Activated CD4-positive, CD25-positive, alpha-beta regulatory T cell treated with anti-CD3 and anti-CD28 coated beads, Interleukin-2, amount 50 U/mL, for 16 hours (primary cell): ENCODE measurements around the gene PTH2.
"Not testable (repeated sequence)": the region's sequence is repeated elsewhere in the genome, so short reads cannot be mapped to it uniquely, and the experiment has no call there.

Experiments
- DNase-seq: peaks from one replicate; pipeline ENCODE4 v3.0.0-alpha.2; 2020; ENCODE audit warnings: low read depth, low spot score

PTH2 gene

DNA sequence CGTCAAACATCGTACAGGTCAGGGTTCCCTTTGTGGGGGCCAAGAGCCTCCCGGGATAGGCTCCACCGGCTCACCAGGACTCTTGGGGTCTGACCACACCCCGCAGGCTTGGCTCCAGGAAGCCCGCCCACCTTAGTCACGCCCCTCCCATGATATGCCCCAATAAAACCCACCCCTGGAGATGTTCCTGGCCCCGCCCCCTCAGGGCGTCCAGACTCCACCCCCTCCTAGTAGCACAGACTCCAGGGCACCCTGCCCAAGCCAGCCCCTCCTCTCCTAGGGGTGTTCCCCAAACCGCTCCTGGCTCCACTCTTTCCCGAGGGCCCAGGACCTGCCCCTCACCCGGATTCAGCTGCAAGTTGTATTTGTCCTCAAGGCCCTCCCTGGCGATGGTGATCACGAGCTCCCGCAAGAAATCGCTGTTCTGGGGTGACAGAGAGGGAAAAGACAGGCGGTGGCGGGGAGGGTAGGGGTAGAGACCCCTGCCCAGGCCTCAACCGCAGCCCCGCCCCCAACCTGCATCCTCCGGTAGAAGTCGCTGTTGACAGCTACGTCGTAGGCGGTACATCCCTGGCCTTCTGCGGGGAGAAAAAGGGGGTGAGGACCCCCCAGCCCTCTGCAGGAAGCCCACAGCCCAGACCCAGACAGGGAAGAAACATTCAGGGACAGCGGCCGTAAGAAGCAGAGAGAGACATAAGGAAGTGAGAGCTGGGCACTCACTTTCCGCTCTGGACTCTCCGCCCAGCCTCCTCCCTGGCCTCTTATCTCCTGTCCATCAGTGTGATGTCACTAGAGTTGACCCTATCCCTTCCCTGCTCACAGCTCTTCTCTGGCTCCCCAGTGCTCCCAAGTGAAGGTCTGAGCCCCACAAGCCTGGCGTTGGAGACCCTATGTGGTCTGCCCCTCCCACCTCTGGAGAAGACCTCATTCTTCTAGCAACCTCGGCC lies 24.5 kb upstream of the PTH2 start:
- DNase-seq, result no peak

DNA sequence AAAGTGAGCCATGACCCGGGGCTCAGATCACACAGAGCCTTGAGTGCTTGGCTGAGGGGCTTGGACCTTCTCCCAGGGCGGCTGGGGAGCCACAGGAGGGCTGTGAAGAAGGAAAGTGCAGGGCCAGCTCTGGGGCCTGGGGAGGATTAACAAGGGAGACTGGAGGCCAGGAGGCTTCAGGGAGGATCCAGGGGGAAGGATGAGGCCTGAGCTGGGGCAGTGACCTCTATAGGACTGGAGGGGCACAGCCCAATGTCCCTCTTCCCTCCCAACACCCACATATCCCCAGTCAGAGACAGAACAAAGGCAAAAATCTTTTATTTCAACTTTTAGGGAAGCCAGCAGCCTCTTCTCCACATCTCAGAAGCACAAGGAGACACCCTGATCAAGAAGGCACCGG lies 22.8 kb upstream of the PTH2 start:
- no peak for DNase-seq

DNA sequence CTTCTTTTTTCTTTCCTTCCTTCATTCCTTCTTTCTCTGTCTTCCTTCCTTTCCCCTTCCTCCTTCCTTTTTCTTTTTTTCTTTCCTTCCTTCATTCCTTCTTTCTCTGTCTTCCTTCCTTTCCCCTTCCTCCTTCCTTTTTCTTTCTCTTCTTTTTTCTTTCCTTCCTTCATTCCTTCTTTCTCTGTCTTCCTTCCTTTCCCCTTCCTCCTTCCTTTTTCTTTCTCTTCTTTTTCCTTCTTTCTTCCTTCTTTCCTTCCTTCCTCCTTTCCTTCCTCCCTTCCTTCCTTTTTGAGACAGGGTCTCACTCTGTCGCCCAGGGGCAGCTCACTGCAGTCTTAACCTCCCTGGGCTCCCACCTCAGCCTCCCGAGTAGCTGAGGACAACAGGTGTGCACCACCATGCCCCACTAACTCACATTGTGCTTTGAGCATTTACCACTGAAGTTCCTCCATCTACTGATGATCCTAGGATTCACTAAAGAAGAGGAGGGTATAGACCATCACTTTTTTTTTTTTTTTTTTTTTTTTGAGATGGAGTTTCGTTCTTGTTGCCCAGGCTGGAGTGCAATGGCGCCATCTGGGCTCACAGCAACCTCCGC lies 21.0 kb upstream of the PTH2 start:
- not testable (repeated sequence) for DNase-seq

DNA sequence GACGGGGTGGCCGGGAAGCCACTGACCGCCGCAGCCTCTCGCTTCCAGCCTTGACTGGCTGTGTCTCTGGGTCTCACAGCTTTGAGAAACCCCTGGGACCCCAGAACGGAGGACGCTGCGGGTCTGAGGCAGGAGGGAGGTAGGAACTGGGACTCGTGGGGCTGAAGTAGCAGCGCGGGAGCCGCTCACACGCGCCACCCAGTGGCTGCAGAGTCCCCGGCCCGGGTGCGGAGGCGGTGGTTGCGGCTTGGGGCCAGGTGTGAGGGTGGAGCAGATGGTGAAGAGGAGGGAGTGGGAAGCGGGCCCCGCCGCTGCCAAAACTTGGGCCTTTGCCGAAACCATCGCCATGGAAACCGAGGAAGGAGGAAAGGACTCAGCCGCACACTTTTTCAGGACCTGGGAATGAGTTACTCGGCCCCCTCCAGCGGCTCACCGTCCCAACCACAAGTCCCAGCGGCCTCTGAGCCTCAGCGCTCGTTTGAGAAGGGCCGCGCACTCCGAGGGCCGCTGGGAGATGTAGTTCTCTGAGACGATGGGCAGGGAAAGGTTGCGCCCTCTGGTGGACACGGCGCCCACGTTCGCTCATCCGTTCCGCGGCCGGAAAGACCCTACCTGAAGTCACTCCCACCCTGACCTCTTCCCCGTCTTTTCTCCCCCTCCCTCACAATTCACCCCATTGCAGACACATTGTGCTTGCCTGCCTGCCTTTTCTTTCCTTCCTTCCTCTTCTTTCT lies 20.3 kb upstream of the PTH2 start:
- DNase-seq, result peak; percentile 84

DNA sequence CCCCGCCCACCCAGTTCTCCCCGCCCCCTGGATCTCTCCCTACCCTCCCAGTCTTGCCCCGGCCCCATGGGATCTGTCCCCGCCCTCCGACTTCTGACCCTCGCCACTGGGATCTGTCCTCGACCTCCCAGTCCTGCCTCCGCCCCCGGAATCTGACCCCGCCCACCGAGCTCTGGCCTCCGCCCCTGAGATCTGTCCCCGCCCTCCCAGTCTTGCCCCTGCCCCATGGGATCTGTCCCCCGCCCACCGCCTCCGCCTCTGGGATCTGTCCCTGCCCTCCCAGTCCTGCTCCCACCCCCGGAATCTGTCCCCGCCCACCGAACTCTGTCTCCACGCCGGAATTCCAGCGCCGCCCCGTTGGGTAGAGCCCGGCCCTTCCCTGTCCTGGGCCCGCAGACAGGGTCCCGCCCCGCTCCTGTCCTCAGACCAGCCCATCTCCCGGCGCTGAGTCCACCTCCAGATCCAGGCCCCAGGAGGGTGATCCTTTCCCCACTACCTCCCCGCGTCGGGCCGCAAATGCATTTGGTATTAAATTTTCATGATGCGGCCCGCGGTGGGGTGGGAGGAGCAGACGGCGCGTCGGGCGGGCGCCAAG lies 19.6 kb upstream of the PTH2 start:
- DNase-seq, result no peak

DNA sequence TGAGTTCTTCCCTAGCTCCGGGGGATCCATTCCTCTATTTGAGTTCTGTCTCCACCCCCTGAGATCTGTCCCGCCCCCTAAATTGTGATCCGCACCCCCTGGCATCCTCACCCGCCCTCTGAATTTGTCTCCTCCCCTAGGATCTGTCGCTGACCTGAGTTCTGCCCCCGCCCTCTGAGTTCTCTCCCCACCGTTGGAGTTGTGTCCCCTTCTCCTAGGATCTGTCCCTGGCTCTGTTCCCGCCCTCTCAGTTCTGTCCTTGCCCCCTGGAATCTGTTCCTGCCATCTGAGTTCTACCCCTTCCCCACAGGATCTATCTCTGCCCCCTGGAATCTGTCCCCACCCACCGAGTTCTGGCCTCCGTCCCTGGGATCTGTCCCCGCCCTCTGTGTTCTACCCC lies 19.1 kb upstream of the PTH2 start:
- DNase-seq, result no peak

DNA sequence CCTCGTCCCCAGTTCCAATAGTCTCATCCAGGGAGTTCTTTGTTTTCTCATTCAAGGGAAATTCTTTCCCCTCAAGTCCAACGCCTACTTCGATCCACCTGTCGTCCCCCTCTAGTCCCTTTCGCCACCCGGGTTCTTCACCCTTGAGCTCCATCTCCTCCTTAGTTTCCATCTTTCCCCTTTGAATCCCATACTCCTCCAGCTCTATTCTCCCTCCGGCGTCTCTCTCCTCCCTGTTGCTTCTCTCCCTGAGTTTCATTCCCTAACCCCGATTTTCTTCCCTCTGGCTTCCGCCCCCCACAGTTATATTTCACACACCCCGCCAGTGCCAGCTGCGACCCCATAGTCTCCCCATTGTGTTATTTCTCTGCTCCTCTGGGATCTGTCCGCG lies 18.7 kb upstream of the PTH2 start:
- no peak for DNase-seq

DNA sequence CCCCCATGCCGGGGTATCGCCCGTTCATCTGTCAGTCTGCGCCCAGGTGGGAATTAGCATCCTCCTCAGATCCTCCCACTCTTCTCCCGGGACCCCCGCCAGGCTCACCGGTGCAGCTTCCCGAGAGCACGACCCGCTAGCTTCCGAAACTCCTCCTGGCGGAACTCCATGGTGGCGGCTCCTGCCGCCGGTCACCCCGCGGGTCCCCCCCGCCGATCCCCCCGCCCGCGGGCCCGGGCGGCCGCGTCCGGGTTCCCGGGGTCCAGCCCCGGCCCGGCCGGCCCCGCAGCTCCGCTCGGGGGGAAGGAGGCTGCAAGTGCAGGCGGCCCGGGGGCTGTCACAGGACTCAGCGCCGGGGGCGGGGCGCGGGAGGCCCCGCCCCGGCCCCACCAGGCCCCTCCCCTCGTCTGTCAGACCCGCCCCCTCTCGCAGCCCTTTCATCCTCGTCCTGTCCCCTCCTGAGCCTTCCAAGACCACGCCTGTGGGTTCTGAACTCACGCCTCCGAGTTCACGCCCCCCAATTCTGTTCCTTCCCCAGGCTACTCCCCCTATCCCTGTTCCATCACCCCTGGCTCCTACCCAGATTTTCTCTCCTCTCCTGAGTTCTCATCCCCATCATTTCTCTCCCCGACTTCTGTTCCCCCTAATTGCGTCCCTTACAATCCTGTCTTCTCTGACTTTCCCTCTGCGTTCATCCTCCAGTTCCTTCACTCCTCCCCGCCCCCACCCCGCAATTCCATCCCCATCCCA lies 18.1 kb upstream of the PTH2 start, which contains the start of gene SLC17A7:
Gene SLC17A7 (minus strand): TSS at position 318 of the 750 bp plus-strand sequence. CDS start 148 bp downstream, at position 170.
- DNase-seq, result no peak

DNA sequence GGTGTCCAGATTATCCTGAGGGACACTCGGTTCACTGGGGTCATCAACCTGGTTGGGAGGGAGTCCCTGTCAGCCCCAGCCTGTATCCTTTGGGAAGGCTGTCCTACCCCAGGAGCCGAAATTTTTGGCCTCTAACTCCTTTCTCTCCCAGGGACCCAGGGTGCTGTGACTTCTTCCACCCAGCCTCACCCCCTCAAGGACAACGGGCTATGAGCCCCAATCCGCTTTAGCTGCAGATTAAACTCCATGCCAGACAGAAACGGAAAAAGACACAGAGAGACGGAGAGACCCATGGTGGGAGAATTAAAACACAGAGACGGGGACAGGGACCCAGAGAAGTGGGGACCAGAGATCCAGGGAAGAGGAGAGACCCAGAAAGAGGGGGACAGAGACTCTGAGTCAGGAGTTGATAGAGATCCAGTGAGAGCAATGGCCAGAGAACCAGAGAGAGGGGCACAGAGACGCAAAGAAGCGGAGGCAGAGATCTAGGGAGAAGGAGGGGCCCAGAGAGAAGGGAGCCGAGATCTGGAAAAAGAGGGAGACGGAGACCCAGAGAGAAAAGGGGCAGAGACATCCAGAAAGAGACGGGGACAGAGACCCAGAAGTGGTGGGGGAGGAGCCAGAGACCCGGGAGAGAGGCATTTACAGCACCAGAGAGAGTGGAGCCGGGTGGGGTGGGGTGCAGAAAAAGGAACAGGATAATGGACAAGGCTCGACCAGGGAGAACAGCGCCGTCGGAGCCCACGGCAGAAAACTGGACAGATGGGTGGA lies 17.4 kb upstream of the PTH2 start:
- no peak for DNase-seq

DNA sequence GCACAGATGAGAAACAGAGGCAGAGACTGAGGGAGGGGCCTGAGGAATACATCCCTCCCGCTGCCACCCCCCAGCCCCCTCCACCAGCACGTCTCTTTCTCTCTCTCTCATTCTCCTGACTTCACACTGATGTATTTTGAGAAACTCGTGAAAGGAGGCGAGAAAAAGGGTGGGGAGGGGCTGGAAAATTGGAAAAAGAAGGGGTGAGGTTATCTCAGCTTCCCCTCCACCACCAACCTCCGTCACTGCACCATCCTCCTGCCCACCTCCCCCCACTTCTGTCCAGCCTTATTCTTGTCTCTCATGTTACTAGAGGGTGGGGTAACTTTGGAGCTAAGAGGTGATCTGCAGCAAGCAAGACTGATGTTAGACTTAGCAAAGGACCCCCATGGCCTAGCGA lies 16.6 kb upstream of the PTH2 start:
- DNase-seq, result no peak

DNA sequence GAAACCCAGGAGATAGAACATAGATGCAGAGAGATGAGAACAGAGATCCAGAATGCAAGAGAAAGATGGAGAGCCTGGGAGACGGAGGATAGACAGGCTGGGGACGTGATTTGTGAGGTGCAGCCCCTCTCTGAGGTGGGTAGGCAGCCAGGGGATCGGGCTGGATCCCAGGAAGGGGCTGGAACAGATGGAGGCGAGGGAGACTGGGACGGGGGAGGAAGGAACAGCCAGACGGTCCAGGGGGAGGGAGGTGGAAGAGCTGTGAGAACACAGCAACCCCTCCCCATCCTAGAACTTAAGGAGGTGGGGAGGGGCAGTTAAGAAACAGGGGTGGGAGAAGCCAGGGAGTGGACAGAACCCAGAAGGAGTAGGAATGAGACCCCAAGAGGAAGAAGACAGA lies 15.0 kb upstream of the PTH2 start:
- DNase-seq, result no peak

DNA sequence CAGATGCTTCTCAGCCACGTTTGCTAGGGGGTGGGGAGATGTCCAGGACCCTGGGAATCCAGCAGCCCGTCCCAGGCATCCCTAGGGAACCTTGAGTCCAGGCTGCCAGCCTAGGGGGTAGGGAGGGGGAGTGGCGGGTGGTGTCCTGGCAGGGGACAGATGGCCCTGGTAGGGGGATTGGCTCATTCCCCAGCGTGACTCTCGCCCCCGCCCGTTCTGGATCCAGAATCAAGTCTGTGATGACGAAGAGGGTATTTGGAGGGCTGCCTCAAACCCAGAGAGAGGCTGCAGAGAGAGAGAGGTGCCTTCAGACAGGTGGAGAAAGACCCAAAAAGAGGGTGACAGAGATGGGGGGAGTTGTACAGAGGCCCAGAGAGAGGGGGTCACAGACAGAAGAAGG lies 14.0 kb upstream of the PTH2 start:
- no peak for DNase-seq

DNA sequence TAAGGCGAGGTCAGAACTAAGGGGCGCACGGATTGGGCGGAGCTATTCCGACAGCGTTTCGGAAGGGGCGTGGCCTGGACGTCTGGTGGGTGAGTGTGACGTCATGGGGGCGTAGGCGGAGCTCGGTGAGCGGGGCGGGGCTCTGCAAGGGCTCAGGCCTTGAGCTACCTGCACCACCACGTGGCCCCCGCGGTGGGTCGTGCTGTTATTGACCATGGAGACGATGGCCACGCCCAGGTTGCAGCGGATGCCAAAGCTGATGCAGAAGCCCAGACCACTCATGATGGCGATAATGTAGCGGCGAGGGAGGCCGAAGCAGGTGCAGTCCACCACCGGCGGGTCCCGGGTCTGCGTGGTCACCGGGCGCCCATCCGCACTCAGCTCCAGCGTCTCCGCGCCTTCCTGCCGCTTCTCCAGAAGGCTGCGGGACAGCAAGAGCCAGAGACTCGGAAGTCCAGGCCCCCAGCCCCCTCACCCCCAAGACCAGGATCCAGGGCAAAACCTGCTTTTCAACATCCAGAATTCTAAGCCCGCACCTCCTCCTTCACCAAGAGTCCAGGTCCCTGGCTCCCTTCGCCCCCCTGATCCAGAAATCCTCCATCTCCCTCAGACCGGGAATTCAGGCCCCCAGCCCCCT lies 13.3 kb upstream of the PTH2 start:
- no peak for DNase-seq

DNA sequence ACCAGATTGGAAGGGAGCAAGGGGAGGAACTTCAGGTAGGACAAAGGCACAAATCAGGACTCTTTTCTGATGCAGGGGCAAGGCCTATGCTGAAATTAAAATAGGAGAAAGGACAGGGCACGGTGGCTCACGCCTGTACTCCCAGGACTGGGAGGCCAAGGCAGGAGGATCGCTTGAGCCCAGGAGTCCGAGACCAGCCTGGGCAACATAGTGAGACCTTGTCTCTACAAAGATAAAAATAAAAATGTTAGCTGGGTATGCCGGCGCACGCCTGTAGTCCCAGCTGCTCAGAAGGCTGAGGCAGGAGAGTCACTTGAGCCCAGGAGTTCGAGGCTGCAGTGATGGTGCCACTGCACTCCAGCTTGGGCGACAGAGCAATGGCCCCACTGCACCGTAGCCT lies 12.4 kb upstream of the PTH2 start:
- no peak for DNase-seq

DNA sequence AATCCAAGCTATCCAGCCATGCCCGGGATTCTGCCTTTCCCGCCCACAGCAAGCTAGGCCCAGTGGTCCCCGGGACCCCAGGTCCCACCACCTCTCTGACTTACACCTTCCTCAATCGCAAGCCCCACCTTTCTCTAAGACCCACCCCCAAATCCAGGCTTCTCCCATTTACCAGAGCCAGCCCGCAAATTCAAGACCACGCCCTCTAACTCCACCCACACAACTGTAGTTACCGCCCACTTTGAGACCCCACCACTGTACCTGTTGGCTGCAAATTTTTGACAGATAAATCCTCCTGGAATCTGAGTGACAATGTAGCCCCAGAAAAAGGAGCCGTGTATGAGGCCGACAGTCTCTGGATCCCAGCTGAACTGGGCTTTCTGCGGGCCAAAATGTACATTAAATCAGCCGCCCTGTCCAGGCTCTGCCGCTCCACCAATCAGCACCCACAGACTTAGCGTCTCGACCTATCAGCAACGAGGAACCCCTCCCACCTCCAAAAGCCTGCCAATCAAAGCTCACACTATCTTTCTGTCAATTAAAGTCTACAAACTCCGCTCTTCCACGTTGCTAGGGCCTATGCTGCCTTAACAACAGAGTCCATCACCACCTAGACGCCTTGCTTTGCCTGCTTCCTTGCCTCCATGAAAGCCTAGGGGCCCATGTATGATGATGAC lies 11.8 kb upstream of the PTH2 start:
- DNase-seq, result no peak

DNA sequence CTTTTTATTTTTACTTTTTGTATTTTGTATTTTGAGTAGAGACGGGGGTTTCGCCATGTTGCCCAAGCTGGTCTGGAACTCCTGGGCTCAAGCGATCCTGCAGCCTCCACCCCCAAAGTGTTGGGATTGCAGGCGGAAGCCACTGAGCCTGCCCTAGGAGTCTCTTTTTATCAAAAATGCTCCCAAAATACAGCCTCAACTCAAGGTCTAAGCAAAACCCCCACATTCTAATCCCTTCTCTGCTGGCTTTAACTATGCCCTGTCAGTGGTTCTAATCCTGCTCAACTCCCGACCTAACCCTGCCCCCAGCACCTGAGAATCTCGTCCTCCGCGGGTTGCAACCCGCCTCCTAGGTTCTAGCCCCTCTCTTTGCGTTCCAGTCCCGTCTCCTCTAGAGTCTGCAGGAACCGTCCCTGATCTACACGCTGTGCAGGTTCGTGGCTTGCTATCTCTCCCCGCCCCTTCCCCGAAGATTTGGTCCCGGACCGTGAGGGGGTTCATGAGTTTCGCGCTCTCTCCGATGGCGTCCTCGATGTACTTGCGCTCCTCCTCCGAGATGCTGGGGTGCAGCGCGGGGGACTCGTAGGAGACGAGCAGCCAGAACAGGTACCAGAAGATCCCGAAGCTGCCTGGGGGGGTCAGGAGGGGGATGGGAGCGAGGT lies 10.1 kb upstream of the PTH2 start:
- no peak for DNase-seq

DNA sequence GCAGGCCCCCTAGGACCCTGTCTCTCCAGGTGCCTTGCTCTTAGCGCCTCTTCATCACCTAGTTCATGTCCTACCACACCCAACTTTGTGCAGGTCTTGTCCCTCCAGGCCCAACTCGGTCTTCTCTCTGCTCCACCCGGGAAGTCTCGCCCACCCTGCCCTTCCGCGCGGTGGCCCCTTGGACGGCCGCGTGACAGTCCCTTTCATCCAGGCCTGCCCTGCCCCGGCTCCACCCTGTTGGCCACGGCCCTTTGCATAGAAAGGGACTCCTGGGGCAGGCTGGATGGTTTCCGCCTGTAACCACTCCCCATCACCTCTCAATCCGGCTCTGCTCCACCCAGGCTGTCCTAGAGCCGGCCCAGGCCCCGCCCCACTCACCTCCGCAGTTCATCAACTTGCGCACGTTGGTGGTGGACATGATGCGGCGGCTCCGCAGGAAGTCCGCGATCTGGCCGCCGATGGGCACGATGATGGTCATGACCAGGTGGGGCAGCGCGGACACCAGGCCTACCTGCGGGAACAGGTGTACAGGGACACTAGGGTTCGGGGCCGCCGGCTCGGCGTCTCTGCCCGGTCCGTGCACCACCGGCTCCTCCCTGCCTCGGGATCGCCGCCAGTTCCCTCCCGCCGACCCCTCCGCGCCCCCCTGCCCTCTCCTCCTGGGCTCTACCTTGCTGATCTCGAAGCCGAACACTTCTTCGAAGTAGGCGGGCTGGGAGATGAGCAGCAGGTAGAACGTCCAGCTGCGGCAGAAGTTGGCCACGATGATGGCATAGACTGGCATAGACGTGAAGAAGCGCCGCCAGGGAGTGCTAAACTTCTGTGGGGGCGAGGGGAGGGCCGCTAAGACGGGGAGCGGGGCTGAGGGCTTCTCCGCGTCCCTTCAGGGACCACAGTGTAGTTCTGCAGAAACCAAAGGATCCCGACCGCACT lies 9.2 kb upstream of the PTH2 start:
- DNase-seq, result no peak

DNA sequence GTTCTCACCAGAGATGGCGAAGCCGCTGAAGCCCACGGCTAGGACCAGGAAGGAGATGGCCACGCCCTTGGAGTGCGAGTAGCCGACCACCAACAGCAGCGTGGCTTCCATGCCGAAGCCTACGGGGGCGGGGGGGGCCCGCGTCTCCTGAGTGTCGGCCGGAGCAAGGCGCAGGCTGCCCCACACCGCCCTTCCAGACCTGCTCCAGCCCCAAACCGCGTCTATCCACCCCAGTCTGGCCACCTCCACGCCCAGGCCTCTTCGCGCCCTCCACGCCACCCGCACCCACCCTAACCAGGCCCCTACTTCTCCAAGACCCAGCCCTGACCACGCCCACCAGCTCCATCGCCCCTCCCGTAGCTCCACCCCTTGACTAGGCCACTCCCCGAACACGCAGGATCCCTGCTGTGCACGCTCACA lies 8.1 kb upstream of the PTH2 start:
- no peak for DNase-seq
